SK-N-SH (cell line): Measurements from ENCODE around the gene STOML1.

ENCODE experiments used
- EZH2phosphoT487 ChIP-seq: fragments of 200-600 bp; sonication (generic); IDR thresholded peaks from 2 replicates; pipeline ENCODE4 v1.6.1; 2017; ENCODE audit warnings: low read depth, mixed run types, mild to moderate bottlenecking, antibody characterized with exemption, moderate library complexity, borderline replicate concordance
- FOSL2 ChIP-seq: IDR thresholded peaks from 2 replicates; pipeline ENCODE4 v1.4.0; 2012; ENCODE audit warnings: low read depth, mild to moderate bottlenecking, moderate library complexity, borderline replicate concordance
- MXI1 ChIP-seq: IDR thresholded peaks from 2 replicates; pipeline ENCODE4 v1.6.1; 2012; ENCODE audit warnings: mild to moderate bottlenecking, low read depth, low read length, improper control_type of control experiment
- SIN3A ChIP-seq: IDR thresholded peaks from 2 replicates; pipeline ENCODE4 v1.6.1; 2012; ENCODE audit warnings: low read depth, mild to moderate bottlenecking, low read length, moderate library complexity, borderline replicate concordance
- TCF12 ChIP-seq: IDR thresholded peaks from 2 replicates; pipeline ENCODE4 v1.4.0; 2012
- TF ChIP-seq, protein P1 (sequence below): fragments of 200-600 bp; sonication (generic); IDR thresholded peaks from 2 replicates; pipeline ENCODE4 v1.6.1; 2017; ENCODE audit warnings: antibody characterized with exemption, mild to moderate bottlenecking, moderate library complexity

DNA sequence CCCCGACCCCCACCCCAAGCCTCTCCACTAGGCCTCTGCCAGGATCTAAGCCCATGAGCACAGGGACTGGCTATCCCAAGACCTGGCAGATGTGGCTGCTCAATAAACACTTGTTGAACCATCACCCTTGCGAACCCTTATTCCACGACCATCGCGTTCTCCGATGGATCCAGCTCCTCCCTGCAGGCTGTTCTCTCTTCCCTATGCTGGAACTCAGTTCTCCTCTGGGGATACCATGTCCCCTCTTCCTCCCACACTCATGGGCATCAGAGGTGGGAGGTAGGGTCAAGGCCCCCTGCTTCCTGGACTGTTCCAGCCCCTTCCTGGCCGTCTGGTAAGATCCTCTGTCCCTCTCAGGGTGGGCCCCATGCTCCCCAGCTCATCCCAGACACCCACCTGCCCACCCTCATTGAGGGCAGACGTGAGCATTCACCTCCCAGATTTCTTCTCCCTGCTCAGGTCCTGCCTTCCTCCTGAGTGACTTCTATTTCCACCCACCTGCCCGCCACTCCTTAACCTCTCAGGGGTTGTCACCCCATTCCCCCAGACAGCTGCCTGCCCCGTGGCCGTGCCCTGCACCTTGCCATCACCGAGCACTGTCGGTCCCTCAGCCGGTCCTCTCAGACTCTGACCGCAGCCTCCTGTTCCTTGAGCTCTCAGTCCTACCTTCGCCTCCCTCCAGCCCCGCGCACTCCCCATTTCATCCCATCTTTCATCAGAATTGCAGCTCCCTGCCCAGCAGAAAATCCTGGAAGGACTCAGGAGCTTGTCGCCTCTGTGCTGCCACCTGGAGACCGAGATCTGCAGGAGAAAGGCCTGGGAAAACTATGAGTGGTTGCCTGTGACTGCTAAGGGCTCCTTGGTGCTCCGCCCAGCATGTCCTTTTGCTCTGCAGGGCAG lies 44.4 kb upstream of the STOML1 start:
- TF ChIP-seq, protein P1, sequence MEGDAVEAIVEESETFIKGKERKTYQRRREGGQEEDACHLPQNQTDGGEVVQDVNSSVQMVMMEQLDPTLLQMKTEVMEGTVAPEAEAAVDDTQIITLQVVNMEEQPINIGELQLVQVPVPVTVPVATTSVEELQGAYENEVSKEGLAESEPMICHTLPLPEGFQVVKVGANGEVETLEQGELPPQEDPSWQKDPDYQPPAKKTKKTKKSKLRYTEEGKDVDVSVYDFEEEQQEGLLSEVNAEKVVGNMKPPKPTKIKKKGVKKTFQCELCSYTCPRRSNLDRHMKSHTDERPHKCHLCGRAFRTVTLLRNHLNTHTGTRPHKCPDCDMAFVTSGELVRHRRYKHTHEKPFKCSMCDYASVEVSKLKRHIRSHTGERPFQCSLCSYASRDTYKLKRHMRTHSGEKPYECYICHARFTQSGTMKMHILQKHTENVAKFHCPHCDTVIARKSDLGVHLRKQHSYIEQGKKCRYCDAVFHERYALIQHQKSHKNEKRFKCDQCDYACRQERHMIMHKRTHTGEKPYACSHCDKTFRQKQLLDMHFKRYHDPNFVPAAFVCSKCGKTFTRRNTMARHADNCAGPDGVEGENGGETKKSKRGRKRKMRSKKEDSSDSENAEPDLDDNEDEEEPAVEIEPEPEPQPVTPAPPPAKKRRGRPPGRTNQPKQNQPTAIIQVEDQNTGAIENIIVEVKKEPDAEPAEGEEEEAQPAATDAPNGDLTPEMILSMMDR = peak; percentile 64
- no peak for TF ChIP-seq MXI1
- TF ChIP-seq FOSL2 = no peak
- no peak for TF ChIP-seq EZH2phosphoT487
- no peak for TF ChIP-seq TCF12
- 0 out of 2 replicates have a peak, but pooled peaks have one; percentile 25 for TF ChIP-seq SIN3A
